Neural progenitor cell (in vitro differentiated cells): ENCODE results near the gene SMARCAD1. TPM values are rescaled to one million over a fixed set of nuclear protein-coding genes. Genes with fewer than 3 reads are reported as not detected.

Experiments
- DNase-seq: peaks from one replicate; pipeline ENCODE4 v3.0.0-alpha.2; 2016; ENCODE audit warnings: low spot score
- H2AFZ ChIP-seq: fragments of 200-600 bp; sonication (generic); replicated peaks from 2 replicates; pipeline ENCODE4 v1.6.1; 2016; ENCODE audit warnings: antibody characterized with exemption
- H3F3A ChIP-seq: fragments of 200-600 bp; sonication (generic); 2 replicates; pipeline ENCODE4 v1.6.1; 2016; ENCODE audit warnings: antibody characterized with exemption, low read depth
- H3K27ac ChIP-seq: fragments of 200-600 bp; sonication (generic); 2 replicates; pipeline ENCODE4 v1.5.1; 2016; ENCODE audit warnings: mild to moderate bottlenecking
- H3K27me3 ChIP-seq: fragments of 200-600 bp; sonication (generic); 2 replicates; pipeline ENCODE4 v1.6.1; 2016; ENCODE audit warnings: mild to moderate bottlenecking, moderate library complexity
- H3K36me3 ChIP-seq: fragments of 200-600 bp; sonication (generic); 2 replicates; pipeline ENCODE4 v1.5.1; 2016
- H3K4me1 ChIP-seq: fragments of 200-600 bp; sonication (generic); 2 replicates; pipeline ENCODE4 v1.6.1; 2016; ENCODE audit warnings: mixed run types
- H3K4me2 ChIP-seq: fragments of 200-600 bp; sonication (generic); 2 replicates; pipeline ENCODE4 v1.6.1; 2016
- H3K4me3 ChIP-seq: fragments of 200-600 bp; sonication (generic); 2 replicates; pipeline ENCODE4 v1.5.1; 2016
- H3K79me2 ChIP-seq: fragments of 200-600 bp; sonication (generic); 2 replicates; pipeline ENCODE4 v1.6.1; 2016; ENCODE audit warnings: low read depth
- H3K9ac ChIP-seq: fragments of 200-600 bp; sonication (generic); 2 replicates; pipeline ENCODE4 v1.6.1; 2016
- H3K9me3 ChIP-seq: fragments of 200-600 bp; sonication (generic); 2 replicates; pipeline ENCODE4 v1.5.1; 2016; ENCODE audit warnings: low read depth
- H4K20me1 ChIP-seq: fragments of 200-600 bp; sonication (generic); 2 replicates; pipeline ENCODE4 v1.6.1; 2016; ENCODE audit warnings: low read depth
- H3K27ac Mint-ChIP-seq: 3 replicates; pipeline ENCODE4 v1.8.0; 2021; ENCODE audit warnings: mixed read lengths
- H3K27me3 Mint-ChIP-seq: 2 replicates; pipeline ENCODE4 v1.8.0; 2022; ENCODE audit warnings: low read depth, mild to moderate bottlenecking, inconsistent platforms, moderate library complexity, mixed read lengths; ENCODE audit not compliant: insufficient read depth
- H3K36me3 Mint-ChIP-seq: 3 replicates; pipeline ENCODE4 v1.8.0; 2021; ENCODE audit warnings: mixed read lengths
- H3K4me1 Mint-ChIP-seq: 3 replicates; pipeline ENCODE4 v1.8.0; 2021; ENCODE audit warnings: mixed read lengths
- H3K4me3 Mint-ChIP-seq: 3 replicates; pipeline ENCODE4 v1.8.0; 2021; ENCODE audit warnings: mild to moderate bottlenecking, moderate library complexity, mixed read lengths
- H3K9me3 Mint-ChIP-seq: 3 replicates; pipeline ENCODE4 v1.8.0; 2020; ENCODE audit warnings: mixed read lengths
- CTCF ChIP-seq: fragments of 200-600 bp; sonication (generic); IDR thresholded peaks from 2 replicates; pipeline ENCODE4 v1.5.1; 2017; ENCODE audit warnings: antibody characterized with exemption, mild to moderate bottlenecking
- EZH2 ChIP-seq: fragments of 200-600 bp; sonication (generic); IDR thresholded peaks from 2 replicates; pipeline ENCODE4 v1.6.1; 2017; ENCODE audit warnings: antibody characterized with exemption, mild to moderate bottlenecking, moderate library complexity
- EZH2phosphoT487 ChIP-seq: fragments of 200-600 bp; sonication (generic); IDR thresholded peaks from 2 replicates; pipeline ENCODE4 v1.6.1; 2017; ENCODE audit warnings: antibody characterized with exemption
- total RNA-seq: library from RNA; depleted of rRNA; stranded (reverse); fragments of >200 nt; gene quantifications from 2 replicates; pipeline ENCODE4 v1.2.3, GENCODE V29; 2015; ENCODE audit warnings: low replicate concordance

The SMARCAD1 gene
- total RNA-seq: 66.6 and 115 TPM in 2 replicates

- Histone ChIP-seq H3K36me3 (peaks cover 5% of the 10 kb centered on the region), H3K79me2 (peaks cover 49% of the 10 kb centered on the region), H2AFZ (peak within 1 kb of the TSS; percentile 88), H3K4me3 (peak within 1 kb of the TSS; percentile 65), H4K20me1 (no peaks in the 10 kb centered on the region), H3K27ac (peak within 1 kb of the TSS; percentile 89), H3K9me3 (peaks cover 3% of the 10 kb centered on the region), H3K27me3 (no peaks in the 10 kb centered on the region), H3K4me2 (peak within 1 kb of the TSS; percentile 96), H3K9ac (peak within 1 kb of the TSS; percentile 91), H3F3A (no peaks in the 10 kb centered on the region), H3K4me1 (peaks cover 19% of the 10 kb centered on the region)
- no peaks in the 10 kb centered on the region for H3K27me3 Mint-ChIP-seq
- peaks cover 21% of the 10 kb centered on the region for H3K36me3 Mint-ChIP-seq
- no peaks in the 10 kb centered on the region for H3K9me3 Mint-ChIP-seq
- peak within 1 kb of the TSS; percentile 100 for H3K4me3 Mint-ChIP-seq
- DNase-seq: peak; percentile 98
- TF ChIP-seq EZH2phosphoT487: no peak
- TF ChIP-seq EZH2: no peak
- TF ChIP-seq CTCF: no peak
- H3K27ac Mint-ChIP-seq: peak within 1 kb of the TSS; percentile 100
- H3K4me1 Mint-ChIP-seq: peaks cover 20% of the 10 kb centered on the region
Measured at GRCh38 chr4:94207469-94208224, at the start of gene SMARCAD1. SMARCAD1 (plus strand) TSS chr4:94207865; CDS start chr4:94208395, 530 bp downstream.

DNA sequence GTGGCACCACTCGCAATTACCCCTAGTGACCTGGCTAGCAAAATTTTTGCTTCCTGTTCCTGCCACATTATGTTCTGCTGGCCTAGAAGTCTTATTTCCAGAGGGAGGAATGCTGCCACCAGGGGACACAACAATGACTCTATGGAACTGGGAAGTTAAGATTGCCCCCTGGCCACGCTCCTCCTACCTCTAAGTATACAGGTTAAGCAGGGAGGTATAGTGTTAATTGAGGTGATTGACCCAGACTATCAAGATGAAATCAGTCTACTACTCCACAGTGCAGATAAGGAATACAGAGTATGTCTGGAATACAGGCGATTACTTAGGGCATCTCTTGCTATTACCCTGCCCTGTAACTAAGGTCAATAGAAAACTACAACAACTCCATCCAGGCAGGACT, 48.8 kb upstream of the SMARCAD1 start:
- Mint-ChIP-seq H3K4me1 (peaks cover 2% of the 10 kb centered on the region), H3K27me3 (peaks cover 2% of the 10 kb centered on the region), H3K27ac (no peak overlapping the region), H3K4me3 (no peak overlapping the region), H3K36me3 (no peaks in the 10 kb centered on the region), H3K9me3 (peaks cover 8% of the 10 kb centered on the region)
- TF ChIP-seq CTCF (no peak), EZH2phosphoT487 (no peak), EZH2 (no peak)
- no peaks in the 10 kb centered on the region for H4K20me1 ChIP-seq
- H3K4me2 ChIP-seq: no peak overlapping the region
- no peaks in the 10 kb centered on the region for H3K79me2 ChIP-seq
- no peaks in the 10 kb centered on the region for H3K4me1 ChIP-seq
- no peak overlapping the region for H2AFZ ChIP-seq
- H3K9ac ChIP-seq: no peak overlapping the region
- H3F3A ChIP-seq: no peaks in the 10 kb centered on the region
- H3K9me3 ChIP-seq: no peaks in the 10 kb centered on the region
- H3K27ac ChIP-seq: no peak overlapping the region
- no peaks in the 10 kb centered on the region for H3K36me3 ChIP-seq
- no peaks in the 10 kb centered on the region for H3K27me3 ChIP-seq
- no peak overlapping the region for H3K4me3 ChIP-seq
- DNase-seq: no peak

DNA sequence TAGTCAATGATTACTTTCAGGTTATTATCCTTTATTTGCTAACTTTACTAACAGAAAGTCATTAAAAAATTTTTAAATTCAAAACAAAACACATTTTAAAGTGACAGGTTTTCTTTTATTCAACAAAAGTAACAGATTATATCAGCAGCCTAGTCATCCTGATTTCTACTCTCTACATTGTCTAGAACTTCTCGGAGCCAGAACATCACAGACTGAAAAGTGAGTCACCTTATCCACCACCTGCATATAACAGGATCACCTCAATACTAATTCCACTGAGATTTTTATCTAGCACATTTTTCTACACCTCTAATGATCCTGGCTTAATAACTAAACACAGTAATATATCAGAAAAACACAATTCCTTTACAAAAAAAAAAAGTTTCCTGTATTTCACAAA, 47.9 kb upstream of the SMARCAD1 start:
- H3K4me3 Mint-ChIP-seq: no peak overlapping the region
- no peaks in the 10 kb centered on the region for H4K20me1 ChIP-seq
- TF ChIP-seq CTCF: no peak
- TF ChIP-seq EZH2: no peak
- no peak for TF ChIP-seq EZH2phosphoT487
- peaks cover 2% of the 10 kb centered on the region for H3K4me1 Mint-ChIP-seq
- H3K79me2 ChIP-seq: no peaks in the 10 kb centered on the region
- H2AFZ ChIP-seq: no peak overlapping the region
- no peak overlapping the region for H3K4me2 ChIP-seq
- H3K27ac Mint-ChIP-seq: no peak overlapping the region
- H3K4me1 ChIP-seq: no peaks in the 10 kb centered on the region
- H3K27me3 Mint-ChIP-seq: peaks cover 2% of the 10 kb centered on the region
- H3K36me3 Mint-ChIP-seq: no peaks in the 10 kb centered on the region
- peaks cover 7% of the 10 kb centered on the region for H3K9me3 Mint-ChIP-seq
- no peak for DNase-seq
- H3K27ac ChIP-seq: no peak overlapping the region
- no peaks in the 10 kb centered on the region for H3F3A ChIP-seq
- no peaks in the 10 kb centered on the region for H3K27me3 ChIP-seq
- no peaks in the 10 kb centered on the region for H3K36me3 ChIP-seq
- no peak overlapping the region for H3K9ac ChIP-seq
- no peaks in the 10 kb centered on the region for H3K9me3 ChIP-seq
- H3K4me3 ChIP-seq: no peak overlapping the region
